ENCODE measurements around the gene RNF175.

The RNF175 gene

GRCh38 chr4:153759407-153760316 is at the start of gene RNF175:
Gene RNF175 (minus strand): TSS chr4:153760024. CDS start chr4:153759862, 162 bp downstream.
- no peak within 1 kb of the TSS for H3K27ac ChIP-seq
- TF ChIP-seq ZFX (IDR thresholded peaks at IDR 0.05) (no peak), CTCF (conservative IDR thresholded peaks at IDR 0.05) (no peak)

GRCh38 chr4:153809307-153809706 is 49.5 kb upstream of the RNF175 start:
- H3K27ac ChIP-seq: no peak overlapping the region
- TF ChIP-seq ZFX (IDR thresholded peaks at IDR 0.05) (no peak), CTCF (conservative IDR thresholded peaks at IDR 0.05) (no peak)

GRCh38 chr4:153808175-153808574 is 48.4 kb upstream of the RNF175 start:
- TF ChIP-seq ZFX (IDR thresholded peaks at IDR 0.05) (no peak), CTCF (conservative IDR thresholded peaks at IDR 0.05) (no peak)
- H3K27ac ChIP-seq: no peak overlapping the region

- TF ChIP-seq ZFX (IDR thresholded peaks at IDR 0.05) (no peak), CTCF (conservative IDR thresholded peaks at IDR 0.05) (no peak)
Measured at GRCh38 chr4:153806073-153806472, 46.2 kb upstream of the RNF175 start.

GRCh38 chr4:153804722-153805121 is 44.9 kb upstream of the RNF175 start:
- H3K27ac ChIP-seq: no peak overlapping the region
- TF ChIP-seq CTCF (conservative IDR thresholded peaks at IDR 0.05) (no peak), ZFX (IDR thresholded peaks at IDR 0.05) (no peak)

More at GRCh38 chr4:153806073-153806472, 46.2 kb upstream of the RNF175 start:
- H3K27ac ChIP-seq: no peak overlapping the region

GRCh38 chr4:153799694-153800074 is 39.9 kb upstream of the RNF175 start:
- no peak for TF ChIP-seq ZFX (IDR thresholded peaks at IDR 0.05)
- TF ChIP-seq CTCF (conservative IDR thresholded peaks at IDR 0.05): no peak
- no peak overlapping the region for H3K27ac ChIP-seq

GRCh38 chr4:153798901-153799693 is 39.3 kb upstream of the RNF175 start:
- no peak overlapping the region for H3K27ac ChIP-seq
- TF ChIP-seq ZFX (IDR thresholded peaks at IDR 0.05) (no peak), CTCF (conservative IDR thresholded peaks at IDR 0.05) (no peak)

Measured in C4-2B (cell line).